ENCODE measurements around the gene PRKCI. TPM values are rescaled to one million over a fixed set of nuclear protein-coding genes. Genes with fewer than 3 reads are reported as not detected.

Gene PRKCI
- total and polyA plus RNA-seq, 9 of the 15 experiments (the other 6 are each of a cell fraction or from before 2014, with no cell fraction given) = 10.5 to 43.2 (median 31.4) TPM

- TF ChIP-seq CREBBP (IDR thresholded peaks at IDR 0.05; ENCODE audit: low read depth, low read length) = no peak
- TF ChIP-seq JUND (IDR thresholded peaks at IDR 0.05; ENCODE audit: borderline replicate concordance, low read depth, low read length) = no peak; the same call in 1 of the 2 replicates
- no peak; the same call in 2 of the 3 replicates for TF ChIP-seq JUND (tag; IDR thresholded peaks at IDR 0.05; ENCODE audit: borderline replicate concordance, low read depth, low read length)
- TF ChIP-seq ETS2 (tag; IDR thresholded peaks at IDR 0.05; ENCODE audit: borderline replicate concordance, poor library complexity, severe bottlenecking) = no peak
- TF ChIP-seq NBN (IDR thresholded peaks at IDR 0.05; ENCODE audit: low read depth) = no peak
- TF ChIP-seq ARID3B (CRISPR knock-in tag; IDR thresholded peaks at IDR 0.05; ENCODE audit: borderline replicate concordance) = no peak
- TF ChIP-seq, protein P1, sequence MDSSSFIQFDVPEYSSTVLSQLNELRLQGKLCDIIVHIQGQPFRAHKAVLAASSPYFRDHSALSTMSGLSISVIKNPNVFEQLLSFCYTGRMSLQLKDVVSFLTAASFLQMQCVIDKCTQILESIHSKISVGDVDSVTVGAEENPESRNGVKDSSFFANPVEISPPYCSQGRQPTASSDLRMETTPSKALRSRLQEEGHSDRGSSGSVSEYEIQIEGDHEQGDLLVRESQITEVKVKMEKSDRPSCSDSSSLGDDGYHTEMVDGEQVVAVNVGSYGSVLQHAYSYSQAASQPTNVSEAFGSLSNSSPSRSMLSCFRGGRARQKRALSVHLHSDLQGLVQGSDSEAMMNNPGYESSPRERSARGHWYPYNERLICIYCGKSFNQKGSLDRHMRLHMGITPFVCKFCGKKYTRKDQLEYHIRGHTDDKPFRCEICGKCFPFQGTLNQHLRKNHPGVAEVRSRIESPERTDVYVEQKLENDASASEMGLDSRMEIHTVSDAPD (CRISPR knock-in tag; IDR thresholded peaks at IDR 0.05) = no peak
- no peak for TF ChIP-seq SRSF7 (optimal IDR thresholded peaks at IDR 0.05; ENCODE audit: low read depth, low read length)
- TF ChIP-seq ZFX (CRISPR knock-in tag; IDR thresholded peaks at IDR 0.05) = peak; percentile 72
- no peak for TF ChIP-seq DIDO1 (tag; IDR thresholded peaks at IDR 0.05; ENCODE audit: low read depth)
- no peak for TF ChIP-seq ZNF239 (CRISPR knock-in tag; IDR thresholded peaks at IDR 0.05)
- no peak for TF ChIP-seq CBX2 (IDR thresholded peaks at IDR 0.05; ENCODE audit: insufficient read depth, low read length, poor library complexity, severe bottlenecking)
- TF ChIP-seq ARID1B (IDR thresholded peaks at IDR 0.05) = 0 out of 2 replicates have a peak, but pooled peaks have one; percentile 26
- TF ChIP-seq CBX1 (IDR thresholded peaks at IDR 0.05; ENCODE audit: low read depth) = no peak
- no peak for TF ChIP-seq SMAD3 (CRISPR knock-in tag; conservative IDR thresholded peaks at IDR 0.05)
- no peak for TF ChIP-seq UBTF (IDR thresholded peaks at IDR 0.05; ENCODE audit: borderline replicate concordance in 1 of 2, low read depth in 2 of 2, low read length in 2 of 2)
- no peak for TF ChIP-seq TAF9B (IDR thresholded peaks at IDR 0.05; ENCODE audit: partially characterized antibody)
- no peak for TF ChIP-seq MAFK (IDR thresholded peaks at IDR 0.05; ENCODE audit: low read length)
These were observed 670 bp downstream of the PRKCI start (continued) for GRCh38 chr3:170222647-170223541.

All from K562 (cell line).